CD14-positive monocyte (primary cell): ENCODE results near the gene EXO1. TPM values are rescaled to one million over a fixed set of nuclear protein-coding genes. Genes with fewer than 3 reads are reported as not detected.

Source experiments
- DNase-seq, 3 donors: peaks; one replicate each; pipeline ENCODE4 v3.0.0-alpha.2; 2011 to 2022
- H2AFZ ChIP-seq: 2 replicates; pipeline ENCODE4 v1.6.0; 2012; ENCODE audit warnings: mild to moderate bottlenecking, low read depth, low read length, inconsistent platforms; ENCODE audit not compliant: insufficient read depth, poor library complexity, severe bottlenecking
- H3K27ac ChIP-seq, 2 donors: 1 replicate in 1 of 2; 2 replicates in 1 of 2; pipeline ENCODE4 v1.5.1; 2012 to 2013; ENCODE audit warnings: low read length in 2 of 2, control low read depth in 1 of 2, inconsistent platforms in 1 of 2, low read depth in 1 of 2, mild to moderate bottlenecking in 1 of 2
- H3K27me3 ChIP-seq, 2 donors: one replicate each; pipeline versions ENCODE4 v1.6.0 to v1.6.1; 2011 to 2013; ENCODE audit warnings: low read length in 2 of 2; ENCODE audit not compliant: control insufficient read depth in 2 of 2, insufficient read depth in 2 of 2
- H3K36me3 ChIP-seq, 2 donors: replicated peaks in 1 of 2; 1 replicate in 1 of 2; 2 replicates in 1 of 2; pipeline versions ENCODE4 v1.5.1 to v1.6.1; 2012 to 2013; ENCODE audit warnings: low read length in 2 of 2, control low read depth in 1 of 2, inconsistent platforms in 1 of 2, mild to moderate bottlenecking in 1 of 2; ENCODE audit not compliant: insufficient read depth in 2 of 2, control insufficient read depth in 1 of 2
- H3K4me1 ChIP-seq, 2 donors: 1 replicate in 1 of 2; 2 replicates in 1 of 2; pipeline versions ENCODE4 v1.5.1 to v1.6.1; 2012 to 2013; ENCODE audit warnings: low read length in 2 of 2, control low read depth in 1 of 2, inconsistent platforms in 1 of 2, mild to moderate bottlenecking in 1 of 2, moderate library complexity in 1 of 2; ENCODE audit not compliant: insufficient read depth in 2 of 2, control insufficient read depth in 1 of 2
- H3K4me2 ChIP-seq: replicated peaks from 2 replicates; pipeline ENCODE3; 2012; ENCODE audit warnings: low read length, moderate library complexity, mild to moderate bottlenecking; ENCODE audit not compliant: poor library complexity, severe bottlenecking; ENCODE audit errors: extremely low read depth
- H3K4me3 ChIP-seq, 3 experiments: fragments of 200-600 bp in 1 of 3; sonication (generic) in 1 of 3; replicated peaks in 1 of 3; 1 replicate in 2 of 3; 2 replicates in 1 of 3; pipeline ENCODE4 v1.5.1; 2011 to 2013; ENCODE audit warnings: low read length in 3 of 3, mild to moderate bottlenecking in 3 of 3, control low read depth in 2 of 3, low read depth in 2 of 3, inconsistent platforms in 1 of 3, moderate library complexity in 1 of 3
- H3K79me2 ChIP-seq: 2 replicates; pipeline ENCODE4 v1.6.0; 2012; ENCODE audit warnings: mild to moderate bottlenecking, control low read depth, inconsistent platforms, low read length, moderate library complexity; ENCODE audit not compliant: insufficient read depth
- H3K9ac ChIP-seq: 2 replicates; pipeline ENCODE4 v1.6.0; 2017; ENCODE audit warnings: low read length, mild to moderate bottlenecking; ENCODE audit not compliant: insufficient read depth, poor library complexity, severe bottlenecking
- H3K9me3 ChIP-seq, 2 donors: replicated peaks in 1 of 2; 1 replicate in 1 of 2; 2 replicates in 1 of 2; pipeline versions ENCODE4 v1.5.1 to v1.6.1; 2012 to 2013; ENCODE audit warnings: low read length in 2 of 2, control low read depth in 1 of 2; ENCODE audit not compliant: control insufficient read depth in 1 of 2, insufficient read depth in 1 of 2
- H4K20me1 ChIP-seq: 2 replicates; pipeline ENCODE4 v1.6.0; 2012; ENCODE audit warnings: mild to moderate bottlenecking, low read length, control low read depth, moderate library complexity; ENCODE audit not compliant: insufficient read depth
- H3K27ac Mint-ChIP-seq, 7 donors: one replicate each; pipeline ENCODE4 v1.8.0; 2020; ENCODE audit warnings: mild to moderate bottlenecking in 7 of 7, mixed read lengths in 7 of 7, moderate library complexity in 6 of 7, inconsistent platforms in 2 of 7
- H3K27me3 Mint-ChIP-seq, 3 donors: one replicate each; pipeline ENCODE4 v1.8.0; 2021 to 2022; ENCODE audit warnings: low read depth in 3 of 3, mild to moderate bottlenecking in 3 of 3, mixed read lengths in 3 of 3, moderate library complexity in 3 of 3, inconsistent platforms in 1 of 3
- H3K36me3 Mint-ChIP-seq, 2 donors: one replicate each; pipeline ENCODE4 v1.8.0; 2020; ENCODE audit warnings: mixed read lengths in 2 of 2, inconsistent platforms in 1 of 2, mild to moderate bottlenecking in 1 of 2
- H3K4me1 Mint-ChIP-seq: one replicate; pipeline ENCODE4 v1.8.0; 2020; ENCODE audit warnings: mild to moderate bottlenecking, mixed read lengths
- H3K4me3 Mint-ChIP-seq, 2 donors: one replicate each; pipeline ENCODE4 v1.8.0; 2020; ENCODE audit warnings: mild to moderate bottlenecking in 2 of 2, mixed read lengths in 2 of 2, moderate library complexity in 1 of 2
- H3K9me3 Mint-ChIP-seq, 7 donors: one replicate each; pipeline ENCODE4 v1.8.0; 2020 to 2022; ENCODE audit warnings: mixed read lengths in 7 of 7, mild to moderate bottlenecking in 6 of 7, moderate library complexity in 6 of 7, inconsistent platforms in 2 of 7
- CTCF ChIP-seq: fragments of 200-600 bp; IDR thresholded peaks from one replicate; pipeline ENCODE4 v1.8.0; 2022; ENCODE audit warnings: antibody characterized with exemption, mild to moderate bottlenecking
- WGBS: methylation state at CpG from one replicate; pipeline ENCODE4 v1.1.5; 2013; ENCODE audit warnings: missing lambda C conversion rate; ENCODE audit not compliant: insufficient coverage; 5-methylcytosine and 5-hydroxymethylcytosine counted together
- intact Hi-C, 2 donors: fragments of 100-400 bp; cut with micrococcal nuclease; formaldehyde crosslinking; loops; one replicate each; pipeline versions ENCODE4 v1.15.0 to v1.15.1; 2023
- polyA plus RNA-seq, 3 donors: library from polyadenylated mRNA; depleted of rRNA in 1 of 3; unstranded in 2 of 3; stranded (reverse) in 1 of 3; fragments of 300-500 nt in 2 of 3; fragments of >200 nt in 1 of 3; fragmentation: Illumina TruSeq in 2 of 3; gene quantifications; 1 replicate in 2 of 3; 2 replicates in 1 of 3; pipeline ENCODE4 v1.2.3, GENCODE V29; 2012 to 2021

The EXO1 gene
- polyA plus RNA-seq, 3 donors, result 0.16 to 0.26 TPM; not detected in 1

GRCh38 chr1:241836941-241837340 is 11.1 kb upstream of the EXO1 start:
- WGBS, result no CpG with 5 or more reads among the region's 2 CpGs
- Histone ChIP-seq H3K9me3 (no peaks in the 10 kb centered on the region), H3K36me3 (no peaks in the 10 kb centered on the region), H3K4me3 (no peak overlapping the region), H3K9ac (no peak overlapping the region), H3K79me2 (no peaks in the 10 kb centered on the region), H4K20me1 (no peaks in the 10 kb centered on the region), H3K4me1 (no peaks in the 10 kb centered on the region), H3K27ac (no peak overlapping the region), H2AFZ (no peak overlapping the region), H3K4me2 (no peak overlapping the region), H3K27me3 (peaks cover 0 to 3% of the 10 kb centered on the region in 2 donors)
- Mint-ChIP-seq H3K4me3 (no peak overlapping the region), H3K27me3 (peaks cover 0 to 4% (median 1%) of the 10 kb centered on the region in 3 donors), H3K27ac (no peak overlapping the region), H3K4me1 (peaks cover 3% of the 10 kb centered on the region), H3K36me3 (no peaks in the 10 kb centered on the region), H3K9me3 (no peaks in the 10 kb centered on the region)
- no peak for DNase-seq
- intact Hi-C loops, result loop anchor here in 1 of 2 donors (10.0 kb wide), 1 partner anchor 72 kb away; no protein-coding TSS in a partner anchor
- TF ChIP-seq CTCF, result no peak

GRCh38 chr1:241837416-241837815 is 10.6 kb upstream of the EXO1 start:
- Histone ChIP-seq H3K9ac (no peak overlapping the region), H3K79me2 (no peaks in the 10 kb centered on the region), H3K36me3 (no peaks in the 10 kb centered on the region), H3K4me2 (no peak overlapping the region), H3K4me1 (no peaks in the 10 kb centered on the region), H4K20me1 (no peaks in the 10 kb centered on the region), H3K27me3 (peaks cover 0 to 3% of the 10 kb centered on the region in 2 donors), H3K27ac (no peak overlapping the region), H3K4me3 (no peak overlapping the region), H3K9me3 (no peaks in the 10 kb centered on the region), H2AFZ (no peak overlapping the region)
- no peak overlapping the region for H3K4me3 Mint-ChIP-seq
- TF ChIP-seq CTCF, result no peak
- intact Hi-C loops, result loop anchor here in 1 of 2 donors (10.0 kb wide), 1 partner anchor 73 kb away; no protein-coding TSS in a partner anchor
- peak overlapping the region in 1 of 7 donors; percentile 46 for H3K27ac Mint-ChIP-seq
- peaks cover 0 to 4% (median 1%) of the 10 kb centered on the region in 3 donors for H3K27me3 Mint-ChIP-seq
- H3K36me3 Mint-ChIP-seq, result no peaks in the 10 kb centered on the region
- 80% methylated on average over 2 of the region's 5 CpGs for WGBS
- DNase-seq, result no peak
- peaks cover 3% of the 10 kb centered on the region for H3K4me1 Mint-ChIP-seq
- no peaks in the 10 kb centered on the region for H3K9me3 Mint-ChIP-seq
